Limb (tissue), 2 donors: Measurements from ENCODE around the gene EMSY.
A peak's percentile ranks its signal among the peaks of the same experiment; 100 is the strongest.

ENCODE experiments used
- DNase-seq, 2 donors: peaks; one replicate each; pipeline ENCODE4 v3.0.0-alpha.2; 2016; ENCODE audit errors: extremely low spot score in 2 of 2

The EMSY gene

GRCh38 chr11:76523786-76524436, 79.1 kb downstream of the EMSY start:
- no peak for DNase-seq

- DNase-seq = no peak
Observed at GRCh38 chr11:76524461-76524860, 79.6 kb downstream of the EMSY start.

GRCh38 chr11:76524919-76525318, 80.1 kb downstream of the EMSY start:
- DNase-seq = no peak

GRCh38 chr11:76526878-76527277, 82.1 kb downstream of the EMSY start:
- no peak for DNase-seq

- DNase-seq = no peak
Observed at GRCh38 chr11:76542436-76542835, 97.6 kb downstream of the EMSY start.

- DNase-seq = no peak
Observed at GRCh38 chr11:76543006-76543703, 98.3 kb downstream of the EMSY start.

GRCh38 chr11:76550781-76551180, 106.0 kb downstream of the EMSY start:
- DNase-seq = no peak

- DNase-seq = peak in 1 of 2 donors; percentile 44
Observed at GRCh38 chr11:76551400-76551799, 106.6 kb downstream of the EMSY start.

GRCh38 chr11:76552987-76553386, 108.2 kb downstream of the EMSY start:
- no peak for DNase-seq

- no peak for DNase-seq
Observed at GRCh38 chr11:76553554-76554476, 109.0 kb downstream of the EMSY start.

GRCh38 chr11:76554767-76555166, 109.9 kb downstream of the EMSY start:
- no peak for DNase-seq

GRCh38 chr11:76557466-76557865, 112.6 kb downstream of the EMSY start:
- no peak for DNase-seq

- no peak for DNase-seq
Observed at GRCh38 chr11:76558473-76558872, 113.7 kb downstream of the EMSY start.

- no peak for DNase-seq
Observed at GRCh38 chr11:76558891-76559290, 114.1 kb downstream of the EMSY start.

GRCh38 chr11:76559346-76559745, 114.5 kb downstream of the EMSY start:
- no peak for DNase-seq

- no peak for DNase-seq
Observed at GRCh38 chr11:76560219-76560618, 115.4 kb downstream of the EMSY start.

GRCh38 chr11:76561245-76561644, 116.4 kb downstream of the EMSY start:
- DNase-seq = no peak

- no peak for DNase-seq
Observed at GRCh38 chr11:76562541-76562940, 117.7 kb downstream of the EMSY start.

GRCh38 chr11:76564364-76564763, 119.5 kb downstream of the EMSY start:
- no peak for DNase-seq

- DNase-seq = no peak
Observed at GRCh38 chr11:76566811-76567210, 122.0 kb downstream of the EMSY start.

- DNase-seq = no peak
Observed at GRCh38 chr11:76567261-76567660, 122.4 kb downstream of the EMSY start.

- no peak for DNase-seq
Observed at GRCh38 chr11:76568139-76568538, 123.3 kb downstream of the EMSY start.
